NCI-H69 (cell line): ENCODE measurements around the gene HCFC1.
A peak's percentile ranks its signal among the peaks of the same experiment; 100 is the strongest.

Experiments
- DNase-seq: peaks from one replicate; lab custom pipeline; 2025; lab: John Stamatoyannopoulos, UW

The HCFC1 gene

GRCh38 chrX:153903238-153903980 is 68.2 kb downstream of the HCFC1 start:
- no peak for DNase-seq

GRCh38 chrX:153902385-153902784 is 69.2 kb downstream of the HCFC1 start:
- peak; percentile 66 for DNase-seq

GRCh38 chrX:153901753-153902140 is 69.9 kb downstream of the HCFC1 start:
- DNase-seq = peak; percentile 20

- DNase-seq = peak; percentile 85
Measured at GRCh38 chrX:153900831-153901752, 70.5 kb downstream of the HCFC1 start.

- no peak for DNase-seq
Measured at GRCh38 chrX:153897899-153898298, 73.7 kb downstream of the HCFC1 start.
